ENCODE measurements around the gene ERCC5. TPM values are rescaled to one million over a fixed set of nuclear protein-coding genes. Genes with fewer than 3 reads are reported as not detected.

Gene ERCC5
- total and polyA plus RNA-seq, 2 of the 8 experiments (the other 6 are each of a cell fraction or from before 2014, with no cell fraction given): 3.8 to 24.4 TPM

DNA sequence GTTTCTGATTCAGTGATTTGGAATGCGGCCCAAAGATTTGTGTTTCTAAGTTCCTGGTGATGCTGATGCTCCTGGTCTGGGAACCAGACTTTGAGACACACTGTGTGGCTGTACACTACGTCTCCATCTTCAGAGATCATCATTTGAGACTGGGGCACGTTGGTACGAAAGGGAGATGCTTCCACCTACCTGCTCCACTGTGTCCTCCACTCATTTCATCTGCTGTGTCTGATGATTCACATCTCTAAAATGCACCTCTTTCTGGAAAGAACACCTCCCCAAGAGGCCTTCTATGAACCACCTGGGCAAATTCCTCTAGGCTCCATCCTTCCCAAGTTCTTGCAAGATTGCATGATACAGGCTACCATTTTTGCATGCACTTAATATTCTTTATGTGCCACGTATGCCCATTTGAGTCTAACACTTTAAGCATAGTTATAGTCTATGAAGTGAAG, 58.6 kb downstream of the ERCC5 start (continued):
- TF ChIP-seq, protein P1, sequence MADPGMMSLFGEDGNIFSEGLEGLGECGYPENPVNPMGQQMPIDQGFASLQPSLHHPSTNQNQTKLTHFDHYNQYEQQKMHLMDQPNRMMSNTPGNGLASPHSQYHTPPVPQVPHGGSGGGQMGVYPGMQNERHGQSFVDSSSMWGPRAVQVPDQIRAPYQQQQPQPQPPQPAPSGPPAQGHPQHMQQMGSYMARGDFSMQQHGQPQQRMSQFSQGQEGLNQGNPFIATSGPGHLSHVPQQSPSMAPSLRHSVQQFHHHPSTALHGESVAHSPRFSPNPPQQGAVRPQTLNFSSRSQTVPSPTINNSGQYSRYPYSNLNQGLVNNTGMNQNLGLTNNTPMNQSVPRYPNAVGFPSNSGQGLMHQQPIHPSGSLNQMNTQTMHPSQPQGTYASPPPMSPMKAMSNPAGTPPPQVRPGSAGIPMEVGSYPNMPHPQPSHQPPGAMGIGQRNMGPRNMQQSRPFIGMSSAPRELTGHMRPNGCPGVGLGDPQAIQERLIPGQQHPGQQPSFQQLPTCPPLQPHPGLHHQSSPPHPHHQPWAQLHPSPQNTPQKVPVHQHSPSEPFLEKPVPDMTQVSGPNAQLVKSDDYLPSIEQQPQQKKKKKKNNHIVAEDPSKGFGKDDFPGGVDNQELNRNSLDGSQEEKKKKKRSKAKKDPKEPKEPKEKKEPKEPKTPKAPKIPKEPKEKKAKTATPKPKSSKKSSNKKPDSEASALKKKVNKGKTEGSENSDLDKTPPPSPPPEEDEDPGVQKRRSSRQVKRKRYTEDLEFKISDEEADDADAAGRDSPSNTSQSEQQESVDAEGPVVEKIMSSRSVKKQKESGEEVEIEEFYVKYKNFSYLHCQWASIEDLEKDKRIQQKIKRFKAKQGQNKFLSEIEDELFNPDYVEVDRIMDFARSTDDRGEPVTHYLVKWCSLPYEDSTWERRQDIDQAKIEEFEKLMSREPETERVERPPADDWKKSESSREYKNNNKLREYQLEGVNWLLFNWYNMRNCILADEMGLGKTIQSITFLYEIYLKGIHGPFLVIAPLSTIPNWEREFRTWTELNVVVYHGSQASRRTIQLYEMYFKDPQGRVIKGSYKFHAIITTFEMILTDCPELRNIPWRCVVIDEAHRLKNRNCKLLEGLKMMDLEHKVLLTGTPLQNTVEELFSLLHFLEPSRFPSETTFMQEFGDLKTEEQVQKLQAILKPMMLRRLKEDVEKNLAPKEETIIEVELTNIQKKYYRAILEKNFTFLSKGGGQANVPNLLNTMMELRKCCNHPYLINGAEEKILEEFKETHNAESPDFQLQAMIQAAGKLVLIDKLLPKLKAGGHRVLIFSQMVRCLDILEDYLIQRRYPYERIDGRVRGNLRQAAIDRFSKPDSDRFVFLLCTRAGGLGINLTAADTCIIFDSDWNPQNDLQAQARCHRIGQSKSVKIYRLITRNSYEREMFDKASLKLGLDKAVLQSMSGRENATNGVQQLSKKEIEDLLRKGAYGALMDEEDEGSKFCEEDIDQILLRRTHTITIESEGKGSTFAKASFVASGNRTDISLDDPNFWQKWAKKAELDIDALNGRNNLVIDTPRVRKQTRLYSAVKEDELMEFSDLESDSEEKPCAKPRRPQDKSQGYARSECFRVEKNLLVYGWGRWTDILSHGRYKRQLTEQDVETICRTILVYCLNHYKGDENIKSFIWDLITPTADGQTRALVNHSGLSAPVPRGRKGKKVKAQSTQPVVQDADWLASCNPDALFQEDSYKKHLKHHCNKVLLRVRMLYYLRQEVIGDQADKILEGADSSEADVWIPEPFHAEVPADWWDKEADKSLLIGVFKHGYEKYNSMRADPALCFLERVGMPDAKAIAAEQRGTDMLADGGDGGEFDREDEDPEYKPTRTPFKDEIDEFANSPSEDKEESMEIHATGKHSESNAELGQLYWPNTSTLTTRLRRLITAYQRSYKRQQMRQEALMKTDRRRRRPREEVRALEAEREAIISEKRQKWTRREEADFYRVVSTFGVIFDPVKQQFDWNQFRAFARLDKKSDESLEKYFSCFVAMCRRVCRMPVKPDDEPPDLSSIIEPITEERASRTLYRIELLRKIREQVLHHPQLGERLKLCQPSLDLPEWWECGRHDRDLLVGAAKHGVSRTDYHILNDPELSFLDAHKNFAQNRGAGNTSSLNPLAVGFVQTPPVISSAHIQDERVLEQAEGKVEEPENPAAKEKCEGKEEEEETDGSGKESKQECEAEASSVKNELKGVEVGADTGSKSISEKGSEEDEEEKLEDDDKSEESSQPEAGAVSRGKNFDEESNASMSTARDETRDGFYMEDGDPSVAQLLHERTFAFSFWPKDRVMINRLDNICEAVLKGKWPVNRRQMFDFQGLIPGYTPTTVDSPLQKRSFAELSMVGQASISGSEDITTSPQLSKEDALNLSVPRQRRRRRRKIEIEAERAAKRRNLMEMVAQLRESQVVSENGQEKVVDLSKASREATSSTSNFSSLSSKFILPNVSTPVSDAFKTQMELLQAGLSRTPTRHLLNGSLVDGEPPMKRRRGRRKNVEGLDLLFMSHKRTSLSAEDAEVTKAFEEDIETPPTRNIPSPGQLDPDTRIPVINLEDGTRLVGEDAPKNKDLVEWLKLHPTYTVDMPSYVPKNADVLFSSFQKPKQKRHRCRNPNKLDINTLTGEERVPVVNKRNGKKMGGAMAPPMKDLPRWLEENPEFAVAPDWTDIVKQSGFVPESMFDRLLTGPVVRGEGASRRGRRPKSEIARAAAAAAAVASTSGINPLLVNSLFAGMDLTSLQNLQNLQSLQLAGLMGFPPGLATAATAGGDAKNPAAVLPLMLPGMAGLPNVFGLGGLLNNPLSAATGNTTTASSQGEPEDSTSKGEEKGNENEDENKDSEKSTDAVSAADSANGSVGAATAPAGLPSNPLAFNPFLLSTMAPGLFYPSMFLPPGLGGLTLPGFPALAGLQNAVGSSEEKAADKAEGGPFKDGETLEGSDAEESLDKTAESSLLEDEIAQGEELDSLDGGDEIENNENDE (IDR thresholded peaks at IDR 0.05; ENCODE audit: insufficient replicate concordance, low read length): no peak
- TF ChIP-seq CREB1 (IDR thresholded peaks at IDR 0.05) (no peak), TBP (IDR thresholded peaks at IDR 0.05; ENCODE audit: low read depth, low read length) (no peak), CBX5 (IDR thresholded peaks at IDR 0.05; ENCODE audit: low read depth, low read length) (no peak), TAF7 (optimal IDR thresholded peaks at IDR 0.05; ENCODE audit: borderline replicate concordance, low read depth, low read length) (no peak), POLR2A (IDR thresholded peaks at IDR 0.05; ENCODE audit: control extremely low read depth in 1 of 2, low read depth in 2 of 2, low read length in 2 of 2) (no peak), EGR1 (IDR thresholded peaks at IDR 0.05; ENCODE audit: borderline replicate concordance, low read depth, low read length) (no peak), SIX5 (IDR thresholded peaks at IDR 0.05; ENCODE audit: low read depth, low read length) (no peak), CHD1 (IDR thresholded peaks at IDR 0.05; ENCODE audit: low read depth, low read length) (no peak), PHF8 (conservative IDR thresholded peaks at IDR 0.05; ENCODE audit: low read depth, low read length) (no peak), HDAC6 (IDR thresholded peaks at IDR 0.05; ENCODE audit: low read depth, low read length) (no peak), HDAC2 (IDR thresholded peaks at IDR 0.05; ENCODE audit: borderline replicate concordance in 1 of 2, low read depth in 2 of 2, low read length in 2 of 2) (no peak)
